K562 (cell line): ENCODE results near the gene MLXIPL. TPM values are rescaled to one million over a fixed set of nuclear protein-coding genes. Genes with fewer than 3 reads are reported as not detected.

ENCODE experiments used
- BCL6 ChIP-seq: fragments of 250-450 bp; sonication (Bioruptor Pico); IDR thresholded peaks from 2 replicates; pipeline ENCODE4 v1.4.0; 2020
- BCOR ChIP-seq: fragments of 450-650 bp; IDR thresholded peaks from 2 replicates; pipeline ENCODE4 v1.6.1; 2016
- E2F8 ChIP-seq: fragments of 450-650 bp; IDR thresholded peaks from 2 replicates; pipeline ENCODE4 v1.7.1; 2018; ENCODE audit warnings: mild to moderate bottlenecking, low read depth; ENCODE audit not compliant: partially characterized antibody
- GATAD2A ChIP-seq: fragments of 450-650 bp; IDR thresholded peaks from 2 replicates; pipeline ENCODE4 v1.6.1; 2017
- HMGN3 ChIP-seq: IDR thresholded peaks from 2 replicates; pipeline ENCODE4 v1.6.1; 2011; ENCODE audit warnings: borderline replicate concordance, low read depth, mild to moderate bottlenecking, mixed read lengths, low read length; ENCODE audit not compliant: insufficient read length; ENCODE audit errors: extremely low read depth
- HNRNPL ChIP-seq: fragments of 200-400 bp; formaldehyde crosslinking; IDR thresholded peaks from 2 replicates; pipeline ENCODE4 v1.6.1; 2017; ENCODE audit warnings: low read depth, mild to moderate bottlenecking, low read length
- JUND ChIP-seq, 2 experiments: IDR thresholded peaks; 2 replicates in 1 of 2; 3 replicates in 1 of 2; pipeline ENCODE4 v1.6.1; 2011; ENCODE audit warnings: borderline replicate concordance in 2 of 2, low read depth in 2 of 2, low read length in 2 of 2, improper control_type of control experiment in 1 of 2, missing biosample characterization in 1 of 2, missing genetic modification characterization in 1 of 2, missing genetic modification reagents in 1 of 2
- NCOR1 ChIP-seq: fragments of 450-650 bp; IDR thresholded peaks from 2 replicates; pipeline ENCODE4 v1.6.1; 2016; ENCODE audit warnings: mild to moderate bottlenecking, moderate library complexity
- POLR3G ChIP-seq: IDR thresholded peaks from 2 replicates; pipeline ENCODE4 v1.6.1; 2011; ENCODE audit not compliant: insufficient read length, insufficient replicate concordance; ENCODE audit errors: extremely low read depth
- RB1 ChIP-seq: fragments of 450-650 bp; IDR thresholded peaks from 2 replicates; pipeline ENCODE4 v1.6.1; 2017; ENCODE audit warnings: low read depth, mild to moderate bottlenecking
- SIRT6 ChIP-seq: IDR thresholded peaks from one replicate; pipeline ENCODE4 v1.6.1; 2012; ENCODE audit warnings: low read depth, mild to moderate bottlenecking, control low read depth, inconsistent platforms, low read length, moderate library complexity
- SMARCC2 ChIP-seq: fragments of 450-650 bp; IDR thresholded peaks from 2 replicates; pipeline ENCODE4 v1.6.1; 2017; ENCODE audit warnings: antibody characterized with exemption, moderate library complexity, mild to moderate bottlenecking, low read depth
- SP2 ChIP-seq: IDR thresholded peaks from 2 replicates; pipeline ENCODE4 v1.6.1; 2011; ENCODE audit warnings: mild to moderate bottlenecking, low read depth, low read length, moderate library complexity; ENCODE audit not compliant: poor library complexity, severe bottlenecking; ENCODE audit errors: extremely low read depth
- XRCC5 ChIP-seq: fragments of 200-400 bp; formaldehyde crosslinking; IDR thresholded peaks from 2 replicates; pipeline ENCODE4 v1.6.1; 2017; ENCODE audit warnings: low read depth, mild to moderate bottlenecking, low read length
- ZKSCAN3 ChIP-seq: fragments of 250-450 bp; sonication (Bioruptor Pico); IDR thresholded peaks from 2 replicates; pipeline ENCODE4 v1.4.0; 2020
- ZMIZ1 ChIP-seq, 2 experiments: fragments of 150-350 bp in 1 of 2; IDR thresholded peaks; 2 replicates each; pipeline ENCODE4 v1.6.1; 2012 to 2016; ENCODE audit warnings: low read depth in 2 of 2, low read length in 2 of 2, mild to moderate bottlenecking in 1 of 2, moderate library complexity in 1 of 2
- ZNF146 ChIP-seq: IDR thresholded peaks from one replicate; pipeline ENCODE4 v1.6.1; 2018; ENCODE audit warnings: missing compliant biosample characterization; ENCODE audit not compliant: unreplicated experiment
- ZNF23 ChIP-seq: fragments of 250-450 bp; sonication (Bioruptor Pico); IDR thresholded peaks from 2 replicates; pipeline ENCODE4 v1.4.0; 2020; ENCODE audit warnings: mild to moderate bottlenecking
- ZNF239 ChIP-seq: fragments of 250-450 bp; sonication (Bioruptor Pico); IDR thresholded peaks from 2 replicates; pipeline ENCODE4 v1.4.0; 2020; ENCODE audit warnings: mild to moderate bottlenecking
- ZNF24 ChIP-seq: fragments of 450-650 bp; IDR thresholded peaks from 2 replicates; pipeline ENCODE4 v1.6.1; 2016
- ZNF324 ChIP-seq: fragments of 250-450 bp; sonication (Bioruptor Pico); IDR thresholded peaks from 2 replicates; pipeline ENCODE4 v1.4.0; 2020; ENCODE audit warnings: mild to moderate bottlenecking
- ZNF347 ChIP-seq: fragments of 450-650 bp; formaldehyde crosslinking; IDR thresholded peaks from 2 replicates; pipeline ENCODE4 v1.4.0; 2020; ENCODE audit warnings: low read depth, mild to moderate bottlenecking, moderate library complexity
- ZNF695 ChIP-seq: fragments of 450-650 bp; formaldehyde crosslinking; IDR thresholded peaks from 2 replicates; pipeline ENCODE4 v1.4.0; 2020; ENCODE audit warnings: mild to moderate bottlenecking, moderate library complexity
- ZNF79 ChIP-seq: fragments of 250-450 bp; sonication (Bioruptor Pico); IDR thresholded peaks from 2 replicates; pipeline ENCODE4 v1.4.0; 2020; ENCODE audit warnings: low read depth, mild to moderate bottlenecking, moderate library complexity
- polyA plus RNA-seq, 8 experiments: library from polyadenylated mRNA; depleted of rRNA in 4 of 8; stranded (reverse) in 5 of 8; unstranded in 3 of 8; fragments of >200 nt; fragmentation: Nextera tagmentation in 2 of 8; fragmentation: Illumina TruSeq in 1 of 8; extraction: Ambion mirVana in 2 of 8; extraction: Trizol in 1 of 8; gene quantifications; 2 replicates each; pipeline versions ENCODE4 v1.2.1 to v1.2.3, GENCODE V29; 2011 to 2014; ENCODE audit warnings: inconsistent platforms in 1 of 8, missing spikeins in 1 of 8
- total RNA-seq, 7 experiments: library from RNA; depleted of rRNA in 6 of 7; stranded (reverse); fragments of >200 nt in 6 of 7; fragmentation: Illumina TruSeq in 2 of 7; extraction: Trizol in 2 of 7; gene quantifications; 2 replicates each; pipeline versions ENCODE4 v1.2.1 to v1.2.3, GENCODE V29; 2011 to 2021; ENCODE audit warnings: low replicate concordance in 1 of 7

The MLXIPL gene
- total and polyA plus RNA-seq, 9 of the 15 experiments (the other 6 are each of a cell fraction or from before 2014, with no cell fraction given), result 0.11 to 18.4 (median 1.4) TPM

GRCh38 chr7:73572767-73573186, 51.5 kb downstream of the MLXIPL start (continued):
- TF ChIP-seq ZMIZ1 (IDR thresholded peaks at IDR 0.05; ENCODE audit: low read depth in 2 of 2, low read length in 2 of 2) (0 out of 4 replicates have a peak, but pooled peaks of 1 of the 2 experiments have one; percentile 31), ZKSCAN3 (CRISPR knock-in tag) (no peak), ZNF24 (no peak; the same call in 1 of the 2 replicates), HNRNPL (no peak), POLR3G (no peak), ZNF347 (CRISPR knock-in tag) (no peak), BCOR (peak; percentile 35; the same call in 1 of the 2 replicates), GATAD2A (no peak; the same call in 1 of the 2 replicates), HMGN3 (no peak), BCL6 (CRISPR knock-in tag) (no peak), NCOR1 (peak; percentile 89), SMARCC2 (no peak), XRCC5 (peak; percentile 43; the same call in 1 of the 2 replicates), SIRT6 (no peak), E2F8 (peak; percentile 24), ZNF23 (CRISPR knock-in tag) (no peak), RB1 (0 out of 2 replicates have a peak, but pooled peaks have one; percentile 23), ZNF695 (CRISPR knock-in tag) (no peak), JUND (IDR thresholded peaks at IDR 0.05; ENCODE audit: borderline replicate concordance, low read depth, low read length) (peak; percentile 74), JUND (tag; IDR thresholded peaks at IDR 0.05; ENCODE audit: borderline replicate concordance, low read depth, low read length) (peak; percentile 79; the same call in 2 of the 3 replicates), ZNF79 (CRISPR knock-in tag) (no peak), ZNF239 (CRISPR knock-in tag) (peak; percentile 80), SP2 (no peak), ZNF324 (no peak), ZNF146 (CRISPR knock-in tag) (no peak)
